H1 (cell line): Measurements from ENCODE around the gene RRP1B.

Source experiments
- ATF2 ChIP-seq: IDR thresholded peaks from 2 replicates; pipeline ENCODE4 v1.6.1; 2012; ENCODE audit warnings: low read length, inconsistent platforms
- CREB1 ChIP-seq: IDR thresholded peaks from 2 replicates; pipeline ENCODE4 v1.6.1; 2012; ENCODE audit warnings: inconsistent platforms
- CTCF ChIP-seq, 3 experiments: IDR thresholded peaks; 1 replicate in 2 of 3; 2 replicates in 1 of 3; pipeline versions ENCODE4 v1.5.1 to v1.6.1; 2011; ENCODE audit warnings: low read length in 3 of 3, mild to moderate bottlenecking in 3 of 3, inconsistent platforms in 2 of 3, low read depth in 1 of 3, moderate library complexity in 1 of 3; ENCODE audit not compliant: insufficient read depth in 1 of 3; ENCODE audit errors: control extremely low read depth in 1 of 3
- EZH2 ChIP-seq: fragments of 200-600 bp; sonication (generic); IDR thresholded peaks from 2 replicates; pipeline ENCODE4 v1.7.1; 2012; ENCODE audit warnings: low read depth, mild to moderate bottlenecking, moderate library complexity, low read length, inconsistent platforms; ENCODE audit not compliant: severe bottlenecking
- JUND ChIP-seq: IDR thresholded peaks from 2 replicates; pipeline ENCODE4 v1.6.1; 2011; ENCODE audit warnings: mild to moderate bottlenecking, improper control_type of control experiment, low read length
- KDM1A ChIP-seq: fragments of 200-600, 300-600 bp; sonication (generic); IDR thresholded peaks from 2 replicates; pipeline ENCODE4 v1.7.1; 2016; ENCODE audit warnings: mild to moderate bottlenecking, low read length, borderline replicate concordance
- MAFK ChIP-seq: IDR thresholded peaks from 2 replicates; pipeline ENCODE4 v1.6.1; 2012; ENCODE audit warnings: low read depth, mild to moderate bottlenecking, improper control_type of control experiment, low read length
- MAX ChIP-seq: IDR thresholded peaks from 2 replicates; pipeline ENCODE4 v1.6.1; 2012; ENCODE audit warnings: inconsistent platforms
- POLR2A ChIP-seq, 2 experiments: IDR thresholded peaks; 1 replicate in 1 of 2; 2 replicates in 1 of 2; pipeline ENCODE4 v1.6.1; 2011; ENCODE audit warnings: low read depth in 2 of 2, low read length in 2 of 2, mild to moderate bottlenecking in 2 of 2; ENCODE audit errors: control extremely low read depth in 1 of 2
- SAP30 ChIP-seq: fragments of 300-600 bp; sonication (generic); IDR thresholded peaks from 2 replicates; pipeline ENCODE4 v1.7.1; 2012; ENCODE audit warnings: low read length, moderate library complexity, mild to moderate bottlenecking, inconsistent platforms; ENCODE audit not compliant: insufficient read depth, insufficient replicate concordance
- TBP ChIP-seq: IDR thresholded peaks from 2 replicates; pipeline ENCODE4 v1.6.1; 2011; ENCODE audit warnings: low read depth, low read length, improper control_type of control experiment

GRCh38 chr21:43696214-43696613 lies 36.9 kb downstream of the RRP1B start:
- no peak for TF ChIP-seq KDM1A
- TF ChIP-seq MAX, result no peak
- TF ChIP-seq POLR2A (IDR thresholded peaks at IDR 0.05; ENCODE audit: control extremely low read depth in 1 of 2, low read depth in 2 of 2, low read length in 2 of 2), result no peak
- TF ChIP-seq MAFK, result no peak
- TF ChIP-seq CTCF (IDR thresholded peaks at IDR 0.05; ENCODE audit: control extremely low read depth in 1 of 3, insufficient read depth in 1 of 3, low read depth in 1 of 3, low read length in 3 of 3), result no peak
- no peak for TF ChIP-seq SAP30
- TF ChIP-seq TBP, result no peak
- TF ChIP-seq JUND, result no peak
- no peak for TF ChIP-seq EZH2
- TF ChIP-seq CREB1, result no peak
- TF ChIP-seq ATF2, result no peak
